Left lung (tissue), 10 donors: Measurements from ENCODE around the gene MX1. TPM values are rescaled to one million over a fixed set of nuclear protein-coding genes. Genes with fewer than 3 reads are reported as not detected.

Experiments used
- ATAC-seq: fragments of 200-7000 bp; cut with Tn5 transposase; one replicate; pipeline ENCODE4 v1.9.1; 2020; ENCODE audit warnings: moderate library complexity
- DNase-seq, 4 donors: peaks; one replicate each; pipeline ENCODE4 v3.0.0-alpha.2; 2013 to 2020
- H3K27ac ChIP-seq, 2 donors: fragments of 200-600 bp; sonication (generic) in 1 of 2; one replicate each; pipeline versions ENCODE4 v1.5.0 to v1.8.0; 2020 to 2021
- H3K27me3 ChIP-seq, 2 donors: fragments of 200-600 bp; sonication (generic) in 1 of 2; one replicate each; pipeline versions ENCODE4 v1.5.0 to v1.8.0; 2020 to 2021
- H3K36me3 ChIP-seq, 2 donors: fragments of 200-600 bp; sonication (generic) in 1 of 2; one replicate each; pipeline versions ENCODE4 v1.5.0 to v1.8.0; 2020 to 2021
- H3K4me1 ChIP-seq, 2 donors: fragments of 200-600 bp; one replicate each; pipeline ENCODE4 v1.8.0; 2021
- H3K4me3 ChIP-seq, 2 donors: fragments of 200-600 bp; sonication (generic) in 1 of 2; one replicate each; pipeline versions ENCODE4 v1.5.0 to v1.8.0; 2020 to 2021; ENCODE audit warnings: mild to moderate bottlenecking in 1 of 2
- H3K9me3 ChIP-seq, 2 donors: fragments of 200-600 bp; sonication (generic) in 1 of 2; one replicate each; pipeline versions ENCODE4 v1.5.0 to v1.8.0; 2020 to 2021
- CTCF ChIP-seq, 2 donors: fragments of 200-600 bp; sonication (generic) in 1 of 2; IDR thresholded peaks; one replicate each; pipeline versions ENCODE4 v1.5.0 to v1.8.0; 2021; ENCODE audit warnings: antibody characterized with exemption in 2 of 2
- intact Hi-C, 2 donors: fragments of 100-400 bp; cut with DNase I; formaldehyde crosslinking; loops; one replicate each; pipeline versions ENCODE4 v1.11.2 to v1.14.2; 2022
- polyA plus RNA-seq, 6 donors: library from polyadenylated mRNA; unstranded; fragments of 120-200 nt; gene quantifications; one replicate each; pipeline ENCODE4 v1.2.1, GENCODE V29; 2013; ENCODE audit not compliant: insufficient read length in 6 of 6
- total RNA-seq, 2 donors: library from RNA; stranded (reverse); fragmentation: NEBNext Ultra II Directional; extraction: Animal tissue kit (Norgen Biotek cat#: 25700); gene quantifications; one replicate each; pipeline ENCODE4 v1.2.1, GENCODE V29; 2021
- donor health status: DM: no; HTN: yes; CAD: no.
- donor health status: DM: no; HTN: no; CAD: no.

Gene MX1
- total and polyA plus RNA-seq, 8 donors, result 6.0 to 66.3 (median 9.2) TPM

- Histone ChIP-seq H3K27ac (peak overlapping the region in 1 of 2 donors; percentile 13), H3K9me3 (no peaks in the 10 kb centered on the region), H3K4me1 (peaks cover 0 to 9% of the 10 kb centered on the region in 2 donors), H3K4me3 (no peak overlapping the region), H3K36me3 (no peaks in the 10 kb centered on the region), H3K27me3 (peaks cover 23 to 82% of the 10 kb centered on the region in 2 donors)
- intact Hi-C loops, result no loop called here
- no peak for DNase-seq
- ATAC-seq, result no peak
- TF ChIP-seq CTCF (IDR thresholded peaks at IDR 0.05), result no peak
Observed at GRCh38 chr21:41504030-41504429, 78.0 kb downstream of the MX1 start.

DNA sequence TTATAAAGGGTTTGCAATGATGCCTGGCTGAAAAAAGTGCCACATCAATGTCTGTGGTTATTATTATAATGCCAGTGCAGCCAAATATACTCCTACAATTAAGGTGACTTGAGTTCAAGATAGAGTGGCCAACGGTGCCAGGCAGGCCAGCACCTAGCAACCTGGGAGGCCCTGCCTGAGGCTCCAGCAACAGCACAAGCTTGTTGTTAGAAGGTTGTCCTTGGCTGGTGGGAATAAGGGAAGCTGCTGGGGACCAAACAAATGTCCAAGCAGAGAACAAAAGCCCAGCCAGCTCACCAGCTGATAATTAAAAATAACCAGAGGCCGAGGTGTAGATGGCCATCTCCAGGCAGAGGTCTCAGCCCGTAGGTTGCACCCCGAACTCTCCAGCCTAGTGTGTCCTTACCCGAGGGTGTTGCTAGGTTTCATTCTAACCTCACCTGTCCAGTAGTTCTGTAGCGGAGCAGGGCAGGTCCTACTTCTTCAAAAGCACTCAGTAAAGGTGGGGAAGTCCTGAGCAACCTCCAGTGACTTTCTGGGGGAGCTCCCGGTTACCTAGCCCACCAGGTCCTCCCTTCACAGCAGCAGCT is 80.1 kb downstream of the MX1 start:
- intact Hi-C loops, result no loop called here
- no peaks in the 10 kb centered on the region for H3K36me3 ChIP-seq
- peak overlapping the region in 1 of 2 donors; percentile 82 for H3K27ac ChIP-seq
- TF ChIP-seq CTCF (IDR thresholded peaks at IDR 0.05), result no peak
- ATAC-seq, result peak; percentile 3
- no peaks in the 10 kb centered on the region for H3K9me3 ChIP-seq
- peak overlapping the region; percentile 10 to 50 for H3K4me3 ChIP-seq
- DNase-seq, result no peak
- H3K27me3 ChIP-seq, result peaks cover 24 to 89% of the 10 kb centered on the region in 2 donors
- H3K4me1 ChIP-seq, result peaks cover 0 to 9% of the 10 kb centered on the region in 2 donors

- DNase-seq (peak in 1 of 4 donors; percentile 84), ATAC-seq (peak; percentile 36)
- Histone ChIP-seq H3K9me3 (no peaks in the 10 kb centered on the region), H3K36me3 (no peaks in the 10 kb centered on the region), H3K4me3 (peak overlapping the region; percentile 34 to 50), H3K4me1 (peaks cover 0 to 9% of the 10 kb centered on the region in 2 donors), H3K27me3 (peaks cover 24 to 87% of the 10 kb centered on the region in 2 donors), H3K27ac (peak overlapping the region; percentile 60 to 82)
- no peak for TF ChIP-seq CTCF (IDR thresholded peaks at IDR 0.05)
- intact Hi-C loops, result no loop called here
Observed at GRCh38 chr21:41506611-41507520, 80.8 kb downstream of the MX1 start.

DNA sequence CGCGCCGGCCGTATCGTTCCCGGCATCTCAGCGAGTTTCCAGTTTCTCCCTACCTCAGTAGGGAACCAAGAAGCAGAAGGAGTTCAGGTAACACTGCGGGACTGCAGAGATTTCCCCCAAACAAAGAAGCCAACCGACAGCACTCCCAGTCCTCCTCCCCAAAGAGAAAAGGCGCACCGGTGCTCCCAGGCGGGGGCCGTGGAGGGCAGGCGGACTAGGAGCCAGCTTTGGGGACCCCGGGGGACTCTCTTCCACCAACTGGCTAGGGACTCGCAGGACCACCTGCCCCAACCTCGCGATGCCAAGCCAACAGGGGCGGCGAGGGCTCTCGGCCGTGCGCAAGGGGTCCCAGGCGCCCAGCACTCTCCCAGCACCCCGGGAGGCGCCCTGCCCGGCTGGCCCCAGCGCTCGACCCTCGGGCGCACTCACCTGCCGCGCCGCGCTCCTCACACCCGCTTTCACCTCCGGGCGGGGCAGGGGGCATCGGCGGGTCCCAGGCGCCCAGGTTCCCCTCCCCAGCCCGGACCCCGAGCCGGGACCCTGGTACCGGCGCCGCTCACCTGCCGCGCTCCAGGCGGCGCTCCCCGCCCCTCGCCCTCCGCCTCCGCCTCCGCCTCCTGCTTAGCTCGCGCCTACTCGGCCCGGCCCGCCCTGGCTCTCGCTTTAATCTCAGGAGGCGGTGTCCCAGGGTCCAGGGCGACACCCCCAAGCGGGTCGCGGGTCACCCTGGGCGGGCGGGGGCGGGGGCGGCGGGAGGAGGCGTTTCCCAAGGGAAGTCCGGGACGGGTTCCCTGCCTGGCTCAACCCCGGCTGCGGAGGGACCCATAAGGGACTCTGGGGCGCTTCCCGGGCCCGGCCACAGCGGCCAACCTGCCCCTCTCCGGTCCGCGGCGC is 81.7 kb downstream of the MX1 start, which contains the start of gene TMPRSS2:
TSS of gene TMPRSS2 (minus strand) at position 638 of the 894 bp plus-strand sequence. CDS start 10,025 bp downstream, outside the sequence.
- no peak for TF ChIP-seq CTCF (IDR thresholded peaks at IDR 0.05)
- Histone ChIP-seq H3K27me3 (peaks cover 24 to 80% of the 10 kb centered on the region in 2 donors), H3K9me3 (no peaks in the 10 kb centered on the region), H3K27ac (peak within 1 kb of the TSS; percentile 60 to 82), H3K36me3 (no peaks in the 10 kb centered on the region), H3K4me3 (peak within 1 kb of the TSS; percentile 34 to 50), H3K4me1 (peaks cover 0 to 5% of the 10 kb centered on the region in 2 donors)
- ATAC-seq (peak; percentile 86), DNase-seq (peak in 3 of 4 donors; percentile 71 to 90 (median 76))
- intact Hi-C loops, result no loop called here
